GM18505 (cell line): Measurements from ENCODE around the gene ELP2.
"Not testable (repeated sequence)": the region's sequence is repeated elsewhere in the genome, so short reads cannot be mapped to it uniquely, and the experiment has no call there.

Experiments
- ATAC-seq: cut with Tn5 transposase; IDR thresholded peaks from one replicate; pipeline ENCODE4 v1.9.1; 2021; ENCODE audit not compliant: unreplicated experiment
- POLR2A ChIP-seq: IDR thresholded peaks from 4 replicates; pipeline ENCODE4 v1.6.1; 2011; ENCODE audit warnings: borderline replicate concordance; ENCODE audit not compliant: insufficient read depth, insufficient read length; ENCODE audit errors: extremely low read depth

ELP2 gene, protein sequence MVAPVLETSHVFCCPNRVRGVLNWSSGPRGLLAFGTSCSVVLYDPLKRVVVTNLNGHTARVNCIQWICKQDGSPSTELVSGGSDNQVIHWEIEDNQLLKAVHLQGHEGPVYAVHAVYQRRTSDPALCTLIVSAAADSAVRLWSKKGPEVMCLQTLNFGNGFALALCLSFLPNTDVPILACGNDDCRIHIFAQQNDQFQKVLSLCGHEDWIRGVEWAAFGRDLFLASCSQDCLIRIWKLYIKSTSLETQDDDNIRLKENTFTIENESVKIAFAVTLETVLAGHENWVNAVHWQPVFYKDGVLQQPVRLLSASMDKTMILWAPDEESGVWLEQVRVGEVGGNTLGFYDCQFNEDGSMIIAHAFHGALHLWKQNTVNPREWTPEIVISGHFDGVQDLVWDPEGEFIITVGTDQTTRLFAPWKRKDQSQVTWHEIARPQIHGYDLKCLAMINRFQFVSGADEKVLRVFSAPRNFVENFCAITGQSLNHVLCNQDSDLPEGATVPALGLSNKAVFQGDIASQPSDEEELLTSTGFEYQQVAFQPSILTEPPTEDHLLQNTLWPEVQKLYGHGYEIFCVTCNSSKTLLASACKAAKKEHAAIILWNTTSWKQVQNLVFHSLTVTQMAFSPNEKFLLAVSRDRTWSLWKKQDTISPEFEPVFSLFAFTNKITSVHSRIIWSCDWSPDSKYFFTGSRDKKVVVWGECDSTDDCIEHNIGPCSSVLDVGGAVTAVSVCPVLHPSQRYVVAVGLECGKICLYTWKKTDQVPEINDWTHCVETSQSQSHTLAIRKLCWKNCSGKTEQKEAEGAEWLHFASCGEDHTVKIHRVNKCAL

GRCh38 chr18:36129300-36130038, at the start of gene ELP2, which contains the start of gene SLC39A6:
TSS of gene ELP2 (plus strand) at chr18:36129899. CDS start at chr18:36129934, 35 bp downstream.
TSS of gene SLC39A6 (minus strand) at chr18:36129340. CDS start at chr18:36127007, 2,333 bp downstream.
- peak; percentile 87 for TF ChIP-seq POLR2A
- ATAC-seq: peak; percentile 88

DNA sequence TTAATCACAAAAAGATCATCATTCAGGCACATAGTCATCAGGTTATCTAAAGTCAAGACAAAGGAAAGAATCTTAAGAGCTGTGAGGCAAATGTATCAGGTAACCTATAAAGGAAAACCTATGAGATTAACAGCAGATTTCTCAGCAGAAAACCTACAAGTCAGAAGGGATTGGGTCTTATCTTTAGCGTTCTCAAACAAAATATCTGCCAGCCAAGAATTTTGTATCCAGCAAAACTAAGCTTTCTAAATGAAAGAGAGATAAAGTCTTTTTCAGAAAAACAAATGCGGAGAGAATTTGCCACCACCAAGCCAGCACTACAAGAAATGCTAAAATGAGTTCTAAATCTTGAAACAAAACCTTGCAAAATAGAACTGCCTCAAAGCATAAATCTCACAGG, 48.6 kb upstream of the ELP2 start:
- not testable (repeated sequence) for ATAC-seq

- peak; percentile 62 for ATAC-seq
- TF ChIP-seq POLR2A: no peak
Measured at GRCh38 chr18:36083729-36084128, 46.0 kb upstream of the ELP2 start.

DNA sequence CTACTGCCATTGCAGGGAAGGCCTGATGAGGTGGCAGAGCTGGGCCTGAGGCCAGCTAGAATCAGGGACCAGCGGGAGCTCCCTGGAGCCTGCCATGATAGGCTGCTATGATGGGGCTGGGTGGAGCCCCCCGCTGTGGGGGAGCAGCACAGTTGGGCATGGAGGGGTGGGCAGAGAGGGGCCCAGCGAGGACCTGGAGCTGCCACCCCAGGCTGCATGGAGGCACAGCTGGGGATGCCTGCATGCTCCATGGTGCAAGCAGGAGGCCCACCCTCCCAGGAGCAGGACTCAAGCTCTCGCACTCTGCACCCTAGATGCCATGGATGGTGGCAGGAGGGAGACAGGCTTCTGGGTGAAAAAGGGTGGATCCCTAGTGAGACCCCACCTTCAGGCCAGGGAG, 44.5 kb upstream of the ELP2 start:
- TF ChIP-seq POLR2A: no peak
- ATAC-seq: no peak

- TF ChIP-seq POLR2A: no peak
- no peak for ATAC-seq
Measured at GRCh38 chr18:36086186-36086585, 43.5 kb upstream of the ELP2 start.

GRCh38 chr18:36088256-36088655, 41.4 kb upstream of the ELP2 start:
- no peak for ATAC-seq
- TF ChIP-seq POLR2A: no peak

- TF ChIP-seq POLR2A: no peak
- no peak for ATAC-seq
Measured at GRCh38 chr18:36089001-36089400, 40.7 kb upstream of the ELP2 start.

DNA sequence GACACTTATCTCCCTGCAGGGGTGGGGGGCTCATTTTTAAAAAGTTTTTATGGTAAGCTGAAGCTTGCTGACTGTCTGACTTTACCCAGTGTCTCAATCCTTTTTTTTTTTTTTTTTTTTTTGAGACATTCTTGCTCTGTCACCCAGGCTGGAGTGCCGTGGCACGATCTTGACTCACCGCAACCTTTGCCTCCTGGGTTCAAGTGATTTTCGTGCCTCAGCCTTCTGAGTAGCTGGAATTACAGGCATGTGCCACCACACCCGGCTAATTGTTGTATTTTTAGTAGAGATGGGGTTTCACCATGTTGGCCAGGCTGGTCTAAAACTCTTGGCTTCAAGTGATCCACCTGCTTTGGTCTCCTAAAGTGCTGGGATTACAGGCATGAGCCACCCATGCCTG, 37.6 kb upstream of the ELP2 start:
- ATAC-seq: not testable (repeated sequence)

- ATAC-seq: no peak
- no peak for TF ChIP-seq POLR2A
Measured at GRCh38 chr18:36094431-36094830, 35.3 kb upstream of the ELP2 start.

DNA sequence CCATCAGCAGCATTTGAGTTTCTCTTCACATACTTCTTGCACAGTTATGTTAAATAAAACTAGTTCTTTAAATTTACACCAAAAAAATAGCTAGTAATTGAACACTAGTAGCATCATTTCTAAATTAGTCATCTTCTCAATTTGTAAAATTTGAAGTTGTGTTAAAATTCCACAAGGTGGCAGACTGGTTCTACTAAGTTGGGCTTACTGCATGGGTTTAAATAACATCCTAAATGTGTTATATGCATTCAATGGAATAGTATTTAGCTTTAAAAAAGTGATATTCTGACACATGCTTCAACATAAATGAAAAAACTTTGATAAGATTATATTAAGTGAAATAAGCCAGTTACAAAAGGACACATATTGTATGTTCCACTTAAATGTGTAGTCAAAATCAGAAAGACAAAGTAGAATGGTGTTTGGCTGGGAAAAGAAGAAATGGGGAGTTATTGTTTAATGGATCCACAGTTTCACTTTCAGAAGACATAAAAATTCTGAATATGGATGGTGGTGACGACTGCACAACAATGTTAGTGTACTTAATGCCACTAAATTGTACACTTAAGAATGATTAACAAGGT, 33.7 kb upstream of the ELP2 start:
- no peak for TF ChIP-seq POLR2A
- no peak for ATAC-seq

DNA sequence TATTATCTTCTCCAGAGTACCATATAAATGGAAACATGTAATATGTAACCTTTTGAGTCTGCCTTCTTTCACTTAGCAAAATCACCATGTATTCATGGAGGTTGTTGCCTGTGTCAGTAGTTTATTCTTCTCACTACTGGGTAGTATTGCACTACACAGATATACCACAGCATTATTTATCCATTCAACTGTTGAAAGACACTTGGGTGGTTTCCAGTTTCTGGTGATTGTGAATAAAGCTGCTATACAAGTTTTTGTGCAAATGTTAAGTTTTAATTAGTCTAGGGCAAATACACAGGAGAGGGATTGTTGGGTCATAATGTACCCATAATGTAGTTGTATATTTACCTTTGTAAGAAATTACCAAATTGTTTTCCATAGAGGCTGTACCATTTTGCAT, 32.7 kb upstream of the ELP2 start:
- no peak for TF ChIP-seq POLR2A

DNA sequence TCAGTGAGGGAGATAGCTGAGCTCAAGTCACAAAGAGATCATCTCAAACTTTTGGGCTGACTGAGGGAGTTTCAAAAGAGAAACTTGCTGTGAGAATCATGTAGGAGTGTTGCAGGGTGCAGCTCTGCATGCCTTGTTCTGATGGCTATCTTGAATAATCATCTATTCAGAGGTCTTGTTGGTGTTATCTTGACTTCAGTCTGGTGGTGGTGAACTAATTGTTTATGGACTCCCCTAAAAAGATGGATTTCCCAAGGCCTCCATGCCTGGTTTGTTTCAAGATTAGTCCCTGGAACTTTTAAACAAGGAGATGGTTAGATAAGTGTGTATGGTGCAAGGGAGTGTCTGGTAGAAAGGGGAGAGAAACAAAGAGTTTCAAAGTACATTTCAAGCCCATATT, 30.4 kb upstream of the ELP2 start:
- ATAC-seq: no peak
- TF ChIP-seq POLR2A: no peak

More for the DNA sequence above, 32.7 kb upstream of the ELP2 start:
- no peak for ATAC-seq

DNA sequence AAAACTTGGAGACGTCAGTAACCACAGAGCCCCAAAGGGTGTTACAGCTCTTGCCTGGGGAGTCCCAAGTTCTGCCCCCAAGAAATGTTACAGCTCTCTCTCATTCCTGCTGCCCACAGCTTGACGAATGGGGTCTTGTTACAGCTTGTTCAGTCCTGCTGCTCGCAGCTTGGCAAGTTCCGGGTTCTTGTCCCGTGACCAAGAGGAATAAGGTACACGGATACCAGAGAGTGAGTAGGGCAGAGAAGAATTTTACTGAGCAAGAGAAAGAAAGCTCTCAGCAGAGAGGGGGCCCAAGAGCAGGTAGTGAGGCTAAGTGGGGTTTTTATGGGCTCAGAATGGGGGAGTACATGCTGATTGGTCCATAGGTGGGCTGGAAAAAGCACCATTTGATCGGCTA, 27.8 kb upstream of the ELP2 start:
- no peak for TF ChIP-seq POLR2A
- no peak for ATAC-seq
